HepG2 (cell line): ENCODE measurements around the gene GTF3C5. TPM values are rescaled to one million over a fixed set of nuclear protein-coding genes. Genes with fewer than 3 reads are reported as not detected.
A peak's percentile ranks its signal among the peaks of the same experiment; 100 is the strongest.
"Not testable (repeated sequence)": the region's sequence is repeated elsewhere in the genome, so short reads cannot be mapped to it uniquely, and the experiment has no call there.

Source experiments
- ATAC-seq: fragments of 200-7000 bp; cut with Tn5 transposase; 3 replicates; pipeline ENCODE4 v1.9.1; 2020; ENCODE audit warnings: mild to moderate bottlenecking, moderate library complexity
- BruUV-seq: library from RNA; stranded (reverse); fragments of 400-500 nt; replicated peaks from 2 replicates; lab custom pipeline; 2021; lab: Mats Ljungman, UMichigan
- CTCF ChIA-PET: fragments of 300-600 bp; formaldehyde crosslinking; extraction: SDS; loops from one replicate; lab custom pipeline; 2021; ENCODE audit warnings: low total read pairs, inconsistent platforms, low intra/inter-chr PET ratio; lab: Yijun Ruan, JAX
- POLR2A ChIA-PET: fragments of 350-600 bp; sonication (Branson Sonifier 250); formaldehyde crosslinking; loops from one replicate; lab custom pipeline; 2020; ENCODE audit warnings: antibody characterized with exemption, inconsistent platforms; lab: Yijun Ruan, JAX
- DNase-seq: peaks from one replicate; pipeline ENCODE4 v3.0.0-alpha.2; 2015; ENCODE audit warnings: low spot score
- FAIRE-seq: peaks from 3 replicates; lab custom pipeline; 2011; peaks lifted over from hg19 to GRCh38; lab: Jason Lieb, UNC
- H2AFZ ChIP-seq: one replicate; pipeline ENCODE4 v1.6.1; 2011; ENCODE audit warnings: low read length, inconsistent platforms
- H3K27ac ChIP-seq: fragments of 300-600 bp; 3 replicates; pipeline ENCODE4 v1.8.0; 2011; ENCODE audit warnings: mixed run types, mild to moderate bottlenecking, mixed read lengths, low read length, inconsistent platforms; ENCODE audit not compliant: insufficient read depth; ENCODE audit errors: extremely low read length
- H3K27me3 ChIP-seq, 2 experiments: fragments of 200-600 bp in 1 of 2; 2 replicates in 1 of 2; 3 replicates in 1 of 2; pipeline versions ENCODE4 v1.6.0 to v1.8.0; 2011; ENCODE audit warnings: low read length in 2 of 2, mild to moderate bottlenecking in 2 of 2, moderate library complexity in 2 of 2, inconsistent platforms in 1 of 2; ENCODE audit not compliant: insufficient read depth in 2 of 2, control insufficient read depth in 1 of 2
- H3K36me3 ChIP-seq, 2 experiments: fragments of 200-600 bp in 1 of 2; replicated peaks in 1 of 2; 2 replicates in 1 of 2; 3 replicates in 1 of 2; pipeline versions ENCODE4 v1.5.1 to v1.8.0; 2011; ENCODE audit warnings: low read length in 2 of 2, inconsistent platforms in 1 of 2; ENCODE audit not compliant: insufficient read depth in 2 of 2, control insufficient read depth in 1 of 2
- H3K4me1 ChIP-seq: 2 replicates; pipeline ENCODE4 v1.5.1; 2012; ENCODE audit warnings: low read length, inconsistent platforms; ENCODE audit not compliant: insufficient read depth
- H3K4me2 ChIP-seq: 2 replicates; pipeline ENCODE4 v1.6.0; 2011; ENCODE audit warnings: low read depth, low read length, inconsistent platforms
- H3K4me3 ChIP-seq, 3 experiments: fragments of 200-600 bp in 1 of 3; sonication (generic), shearing (Covaris generic) in 1 of 3; replicated peaks in 1 of 3; 2 replicates each; pipeline ENCODE4 v1.5.1; 2011 to 2016; ENCODE audit warnings: low read length in 3 of 3, inconsistent platforms in 2 of 3, low read depth in 2 of 3, mild to moderate bottlenecking in 2 of 3, control low read depth in 1 of 3, mixed read lengths in 1 of 3; ENCODE audit not compliant: insufficient read depth in 1 of 3
- H3K79me2 ChIP-seq: one replicate; pipeline ENCODE4 v1.6.1; 2011; ENCODE audit warnings: low read length, inconsistent platforms; ENCODE audit not compliant: insufficient read depth
- H3K9ac ChIP-seq: 2 replicates; pipeline ENCODE4 v1.6.0; 2011; ENCODE audit warnings: mild to moderate bottlenecking, low read depth, low read length, inconsistent platforms; ENCODE audit not compliant: insufficient read depth
- H3K9me3 ChIP-seq: 2 replicates; pipeline ENCODE4 v1.5.1; 2012; ENCODE audit warnings: mild to moderate bottlenecking, low read length
- H4K20me1 ChIP-seq: 2 replicates; pipeline ENCODE4 v1.6.0; 2011; ENCODE audit warnings: inconsistent platforms, mild to moderate bottlenecking, low read length, moderate library complexity; ENCODE audit not compliant: insufficient read depth
- WGBS: methylation state at CpG from one replicate; pipeline ENCODE4 v1.1.6; 2017; ENCODE audit warnings: low lambda C conversion rate; 5-methylcytosine and 5-hydroxymethylcytosine counted together
- in situ Hi-C: cut with HindIII; loops from 2 replicates; pipeline ENCODE4 v1.10.0; 2017; ENCODE audit warnings: low pct_unique_long_range_greater_than_20kb; ENCODE audit not compliant: extremely low pct_ligation_motif_present
- intact Hi-C: fragments of 100-400 bp; cut with micrococcal nuclease; formaldehyde crosslinking; loops from one replicate; pipeline ENCODE4 v1.10.0; 2022; ENCODE audit not compliant: unreplicated experiment
- polyA plus RNA-seq, 8 experiments: library from polyadenylated mRNA; depleted of rRNA in 3 of 8; stranded (reverse) in 7 of 8; unstranded in 1 of 8; fragments of >200 nt; fragmentation: Illumina TruSeq in 4 of 8; extraction: Trizol in 4 of 8; gene quantifications; 2 replicates each; pipeline versions ENCODE4 v1.2.1 to v1.2.3, GENCODE V29; 2011 to 2016; ENCODE audit warnings: low read depth in 4 of 8, missing spikeins in 1 of 8, mixed read lengths in 1 of 8; ENCODE audit not compliant: insufficient read depth in 1 of 8
- total RNA-seq, 5 experiments: library from RNA; depleted of rRNA; stranded (reverse); fragments of >200 nt; fragmentation: Illumina TruSeq; extraction: Trizol; gene quantifications; 2 replicates each; pipeline ENCODE4 v1.2.3, GENCODE V29; 2016; ENCODE audit warnings: low read depth in 1 of 5

GTF3C5 gene
- total and polyA plus RNA-seq, 2 of the 13 experiments (the other 11 are each of a cell fraction or from before 2014, with no cell fraction given): 66.9 to 92.6 TPM

- BruUV-seq, H3K9ac ChIP-seq, H3K9me3 ChIP-seq, H2AFZ ChIP-seq, CTCF ChIA-PET, FAIRE-seq, H3K4me3 ChIP-seq, POLR2A ChIA-PET, H3K36me3 ChIP-seq, DNase-seq, H3K79me2 ChIP-seq, H3K27ac ChIP-seq, in situ Hi-C loops, H4K20me1 ChIP-seq, intact Hi-C loops: not testable (repeated sequence)
- peaks cover 0 to 19% of the 10 kb centered on the region in 2 experiments; a peak in 1 of 5 replicates for H3K27me3 ChIP-seq
- 35% methylated on average over 6 of the region's 18 CpGs for WGBS
- peaks cover 25% of the 10 kb centered on the region for H3K4me1 ChIP-seq
- H3K4me2 ChIP-seq: peak overlapping the region; percentile 18; the same call in 1 of the 2 replicates
- ATAC-seq: peak; percentile 73
Observed at GRCh38 chr9:133080786-133081779, 50.3 kb downstream of the GTF3C5 start.

- in situ Hi-C loops, H3K79me2 ChIP-seq, POLR2A ChIA-PET, H3K9ac ChIP-seq, intact Hi-C loops, H3K4me3 ChIP-seq, H4K20me1 ChIP-seq, H2AFZ ChIP-seq, H3K27ac ChIP-seq, BruUV-seq, H3K36me3 ChIP-seq, CTCF ChIA-PET, H3K9me3 ChIP-seq, DNase-seq: not testable (repeated sequence)
- Histone ChIP-seq H3K27me3 (peaks cover 0 to 15% of the 10 kb centered on the region in 2 experiments; a peak in 1 of 5 replicates), H3K4me1 (peaks cover 20% of the 10 kb centered on the region), H3K4me2 (peak overlapping the region; percentile 18; the same call in 1 of the 2 replicates)
- FAIRE-seq (peak; percentile 76), ATAC-seq (peak; percentile 36)
- 58% methylated on average over 3 of the region's 12 CpGs for WGBS
Observed at GRCh38 chr9:133081957-133082644, 51.3 kb downstream of the GTF3C5 start.

GRCh38 chr9:133083688-133084087 lies 52.9 kb downstream of the GTF3C5 start:
- H3K9ac ChIP-seq, DNase-seq, H3K9me3 ChIP-seq, POLR2A ChIA-PET, H3K4me2 ChIP-seq, CTCF ChIA-PET, H3K79me2 ChIP-seq, H3K27ac ChIP-seq, FAIRE-seq, H3K36me3 ChIP-seq, H4K20me1 ChIP-seq, BruUV-seq, H3K4me3 ChIP-seq, intact Hi-C loops, H2AFZ ChIP-seq, in situ Hi-C loops: not testable (repeated sequence)
- Histone ChIP-seq H3K27me3 (peaks cover 0 to 12% of the 10 kb centered on the region in 2 experiments; a peak in 2 of 5 replicates), H3K4me1 (peaks cover 20% of the 10 kb centered on the region)
- no CpG with 5 or more reads among the region's 9 CpGs for WGBS
- ATAC-seq: peak; percentile 12; the same call in 1 of the 3 replicates
